GM20431 (cell line): ENCODE measurements around the gene CRB3.

Experiments
- in situ Hi-C: fragments of 300-500 bp; cut with MseI, MboI; formaldehyde crosslinking; loops from one replicate; pipeline ENCODE4 v1.15.0; 2020; ENCODE audit warnings: low sequenced_read_pairs; ENCODE audit not compliant: unreplicated experiment

Gene CRB3

DNA sequence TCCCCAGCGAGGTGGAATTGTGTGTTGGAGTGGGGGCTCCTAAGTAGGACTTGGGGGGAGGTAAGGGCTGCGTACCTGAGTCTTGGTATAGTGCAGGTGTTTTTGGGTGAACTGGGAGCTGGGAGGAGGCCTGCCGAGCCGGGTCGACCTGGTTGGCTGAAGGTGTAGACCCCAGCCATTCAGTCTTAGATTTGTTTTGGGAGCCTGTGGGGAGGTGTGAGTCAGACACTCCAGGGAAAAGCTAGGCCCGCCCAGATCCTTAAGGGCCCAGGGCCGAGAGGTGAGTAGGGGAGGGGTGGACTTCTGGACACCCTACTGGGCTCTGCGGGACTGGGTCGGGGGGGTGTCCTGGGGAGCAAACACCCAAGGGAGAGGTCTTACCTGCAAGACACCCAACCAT is 935 bp downstream of the CRB3 start:
- in situ Hi-C loops, result no loop called here

DNA sequence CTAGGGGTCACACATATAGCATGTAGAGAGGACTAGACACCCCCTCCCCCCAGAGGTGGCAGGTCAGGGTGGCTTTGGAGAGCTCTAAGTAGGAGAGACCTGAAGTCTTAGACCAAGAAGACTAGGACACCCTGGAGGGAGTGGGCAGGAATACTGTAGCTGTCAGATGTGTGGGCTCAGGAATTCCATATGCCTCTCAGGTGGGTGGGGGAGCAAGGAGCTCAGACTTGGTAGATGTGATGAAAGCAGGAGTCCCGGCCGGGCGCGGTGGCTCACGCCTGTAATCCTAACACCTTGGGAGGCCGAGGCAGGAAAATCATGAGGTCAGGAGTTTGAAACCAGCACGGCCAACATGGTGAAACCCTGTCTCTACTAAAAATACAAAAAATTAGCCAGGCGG is 1.6 kb downstream of the CRB3 start:
- in situ Hi-C loops, result no loop called here

DNA sequence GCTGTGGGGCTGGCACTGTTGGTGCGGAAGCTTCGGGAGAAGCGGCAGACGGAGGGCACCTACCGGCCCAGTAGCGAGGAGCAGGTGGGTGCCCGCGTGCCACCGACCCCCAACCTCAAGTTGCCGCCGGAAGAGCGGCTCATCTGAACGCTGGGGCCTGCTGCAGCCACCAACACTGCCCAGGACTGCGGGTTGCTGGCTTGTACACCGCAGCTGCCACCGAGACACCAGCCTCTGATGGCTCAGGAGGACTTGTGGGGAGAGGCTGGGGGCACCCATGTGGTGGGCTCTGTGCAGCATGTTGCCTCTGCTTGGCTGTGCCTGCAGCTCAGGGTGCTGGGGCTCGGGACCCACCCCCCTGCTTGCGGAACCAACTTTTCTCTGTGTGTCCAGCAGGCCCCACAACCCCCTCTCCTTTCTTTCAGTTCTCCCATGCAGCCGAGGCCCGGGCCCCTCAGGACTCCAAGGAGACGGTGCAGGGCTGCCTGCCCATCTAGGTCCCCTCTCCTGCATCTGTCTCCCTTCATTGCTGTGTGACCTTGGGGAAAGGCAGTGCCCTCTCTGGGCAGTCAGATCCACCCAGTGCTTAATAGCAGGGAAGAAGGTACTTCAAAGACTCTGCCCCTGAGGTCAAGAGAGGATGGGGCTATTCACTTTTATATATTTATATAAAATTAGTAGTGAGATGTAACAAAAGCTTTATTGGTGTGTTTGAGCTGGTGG is 2.6 kb downstream of the CRB3 start:
- in situ Hi-C loops, result no loop called here

DNA sequence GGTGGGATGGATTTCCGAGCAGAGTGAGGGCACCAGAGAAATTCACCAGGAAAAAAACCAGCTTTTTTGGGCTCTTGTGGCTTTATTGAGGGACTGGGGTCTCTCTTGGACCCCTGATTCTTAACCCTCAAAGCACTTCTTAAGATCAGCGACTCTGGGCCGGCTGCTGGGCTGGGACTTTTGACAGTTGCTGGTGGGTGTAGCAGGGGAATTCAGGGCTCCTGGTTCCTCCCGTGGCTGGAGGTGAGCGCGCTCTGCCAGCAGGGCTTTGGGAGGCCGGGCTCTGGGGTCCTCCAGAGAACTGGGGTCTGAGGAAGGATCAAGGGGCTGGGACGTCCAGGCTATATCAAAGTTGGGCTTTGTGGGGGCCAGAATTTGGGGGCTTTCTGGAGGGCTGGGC is 3.3 kb downstream of the CRB3 start:
- in situ Hi-C loops, result no loop called here

DNA sequence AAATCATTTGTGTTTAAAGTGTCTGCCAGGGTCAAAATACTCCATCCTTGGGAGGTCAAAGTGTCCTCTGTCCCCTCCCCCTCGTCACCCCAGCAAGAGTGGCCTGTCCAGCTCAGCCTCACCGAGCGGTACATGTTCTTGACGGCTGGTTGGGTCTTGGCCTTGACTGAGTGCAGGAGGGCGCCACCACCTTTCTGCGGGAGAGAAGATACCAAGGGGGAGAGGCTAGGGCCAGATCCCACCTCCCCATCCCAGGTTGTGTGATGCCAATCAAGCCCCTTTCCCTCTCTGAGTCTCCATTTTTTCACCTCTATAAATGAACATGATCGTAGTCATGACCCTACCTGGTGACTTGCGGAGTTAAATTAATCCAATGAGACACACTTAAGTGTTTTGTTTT is 6.1 kb downstream of the CRB3 start:
- in situ Hi-C loops, result no loop called here

DNA sequence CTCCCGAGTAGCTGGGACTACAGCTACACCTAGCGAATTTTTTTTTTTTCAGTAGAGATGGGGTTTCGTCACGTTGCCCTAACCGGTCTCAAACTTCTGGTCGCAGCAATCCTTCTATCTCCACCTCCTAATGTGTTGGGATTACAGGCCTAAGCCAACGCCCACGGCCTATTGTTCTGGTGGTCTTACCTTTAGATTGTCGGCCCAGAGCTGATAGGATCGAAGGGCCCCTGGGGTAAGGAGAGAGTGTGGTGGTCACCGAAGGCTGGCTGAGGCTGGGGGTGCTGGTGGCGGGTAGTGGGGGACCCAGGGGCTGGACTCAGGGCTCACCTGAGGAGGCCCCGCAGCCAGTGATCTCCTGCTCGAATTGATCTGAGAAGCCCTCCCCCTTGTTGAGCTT is 7.0 kb downstream of the CRB3 start:
- in situ Hi-C loops, result no loop called here

DNA sequence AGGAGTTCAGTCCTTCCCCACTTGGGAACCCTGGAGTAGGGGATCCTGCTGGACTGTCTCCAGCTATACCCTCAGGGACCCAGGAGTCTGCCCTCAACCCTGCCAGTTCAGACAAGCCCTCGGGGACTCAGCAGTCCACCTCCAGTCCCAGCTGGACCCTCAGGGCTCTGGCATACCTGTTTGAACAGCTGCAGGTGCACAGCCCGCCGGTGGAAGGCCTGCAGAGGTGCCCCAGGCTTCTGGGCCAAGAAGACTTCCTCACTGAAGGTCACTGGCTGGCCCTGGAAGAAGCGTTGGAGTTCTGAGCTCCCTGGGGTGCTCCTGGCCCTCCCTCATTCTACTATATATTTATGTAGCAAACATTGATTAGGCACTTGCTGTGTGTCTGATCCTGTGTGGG is 8.6 kb downstream of the CRB3 start:
- in situ Hi-C loops, result no loop called here

DNA sequence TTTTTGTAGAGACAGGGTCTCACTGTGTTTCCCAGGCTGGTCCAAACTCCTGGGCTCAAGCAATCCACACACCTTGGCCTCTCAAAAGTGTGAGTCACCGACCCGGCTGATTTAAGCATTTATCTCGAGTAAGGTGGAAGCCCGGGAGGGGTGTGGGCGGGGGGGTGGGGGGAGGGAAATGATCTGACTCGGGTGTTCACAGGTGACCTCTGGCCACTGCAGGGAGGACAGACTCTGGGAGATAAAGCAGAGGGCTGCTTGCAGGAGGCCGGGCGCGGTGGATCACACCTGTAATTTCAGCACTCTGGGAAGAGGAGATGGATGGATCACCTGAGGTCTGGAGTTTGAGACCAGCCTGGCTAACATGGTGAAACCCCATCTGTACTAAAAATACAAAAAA is 9.6 kb downstream of the CRB3 start:
- in situ Hi-C loops, result no loop called here

DNA sequence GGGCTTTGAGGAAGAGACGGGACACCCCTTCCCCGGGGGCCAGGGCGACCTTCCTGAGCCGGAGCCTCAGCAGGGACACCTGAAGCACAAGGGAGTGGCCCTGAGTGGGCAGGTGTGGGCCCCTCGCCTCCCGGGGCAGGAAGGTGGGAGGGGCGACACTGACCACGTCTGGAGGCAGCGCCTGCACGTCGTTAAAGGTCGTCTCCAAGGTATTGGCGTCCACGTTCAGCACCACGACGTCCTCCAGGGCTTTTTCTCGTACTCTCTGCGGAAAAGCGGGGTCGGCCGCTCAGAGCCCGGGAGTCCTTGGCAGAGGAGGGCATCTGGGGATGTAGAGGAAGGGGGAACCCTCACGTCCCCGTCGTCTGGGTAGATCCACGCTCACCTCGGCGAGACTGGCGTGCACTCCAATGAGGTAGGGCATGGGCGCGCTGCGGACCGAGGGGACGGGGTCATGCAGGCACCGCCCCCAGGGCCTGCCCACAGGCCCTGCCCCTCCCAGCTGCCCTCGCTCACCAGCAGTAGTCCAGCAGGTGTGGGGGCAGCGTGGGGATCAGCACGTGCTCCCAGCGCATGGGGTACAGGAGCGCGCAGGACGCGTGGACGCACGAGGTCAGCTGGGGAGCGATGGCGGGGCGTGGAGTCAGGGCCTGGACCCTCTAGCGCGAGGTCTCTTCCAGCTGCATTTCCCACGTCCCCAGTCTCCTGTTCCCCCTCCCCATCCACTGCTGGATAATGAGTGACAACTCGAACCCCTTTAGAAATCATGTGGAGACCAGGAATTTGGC is 11.4 kb downstream of the CRB3 start:
- in situ Hi-C loops, result no loop called here

DNA sequence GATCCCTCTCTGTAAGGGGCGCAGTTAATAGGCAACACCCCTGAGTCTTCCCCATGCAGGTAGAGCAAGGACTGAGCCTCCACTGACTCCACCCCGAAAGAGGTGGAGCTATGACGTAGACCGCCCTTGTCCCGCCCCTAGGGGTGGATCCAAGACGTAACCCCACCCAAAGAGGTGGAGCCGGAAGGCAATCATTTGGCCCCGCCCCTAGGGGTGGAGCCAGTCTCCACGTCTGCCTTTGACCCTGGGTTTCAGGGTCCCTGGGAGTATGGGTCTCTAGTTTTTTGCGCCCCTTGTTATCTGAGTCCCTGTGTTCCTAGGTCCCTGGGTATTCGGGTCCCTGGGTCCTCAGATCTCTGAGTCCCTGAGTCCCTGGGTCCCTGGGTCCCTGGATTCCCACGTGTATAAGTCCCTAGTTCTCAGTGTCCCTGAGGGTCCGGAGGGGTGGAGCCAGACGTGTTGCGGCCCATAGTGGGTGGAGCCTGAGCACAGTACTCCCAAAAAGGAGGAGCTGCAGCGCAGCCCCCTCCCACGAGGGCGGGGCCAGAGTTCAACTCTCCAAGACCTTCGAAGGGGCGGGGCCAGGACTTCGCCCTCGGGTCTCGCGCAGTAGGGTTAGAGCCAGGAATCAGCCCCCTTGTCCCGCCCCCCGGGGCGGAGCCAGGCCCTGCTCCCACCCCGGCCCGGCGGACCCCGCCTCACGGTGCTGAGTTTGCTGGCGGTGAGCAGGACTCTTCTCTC is 12.3 kb downstream of the CRB3 start:
- in situ Hi-C loops, result no loop called here

DNA sequence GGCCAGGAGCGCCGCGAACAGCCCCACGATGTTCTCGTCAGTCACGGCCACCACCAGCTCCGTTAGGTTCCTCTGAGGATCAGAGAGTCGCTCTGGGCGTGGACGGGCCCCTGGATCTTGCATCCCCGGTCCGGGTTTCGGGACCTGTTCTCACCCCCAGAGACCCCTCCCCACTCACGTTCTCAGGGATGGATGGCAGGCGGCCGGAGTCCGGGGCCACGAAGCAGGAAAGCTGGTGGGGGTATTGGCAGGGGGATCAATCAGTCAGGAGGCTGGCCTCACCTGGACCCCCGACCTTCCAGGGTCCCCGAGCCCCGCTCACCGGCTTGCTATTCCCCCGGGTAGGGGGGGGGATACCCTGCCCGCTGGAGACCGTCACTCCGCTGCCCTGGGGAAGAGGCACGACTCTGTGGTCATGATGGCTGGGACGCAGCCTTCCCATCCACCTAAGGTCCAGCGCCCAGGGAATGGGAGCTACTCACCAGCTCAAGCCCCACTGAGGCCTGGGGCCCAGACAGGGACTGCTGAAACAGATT is 12.9 kb downstream of the CRB3 start:
- in situ Hi-C loops, result no loop called here

DNA sequence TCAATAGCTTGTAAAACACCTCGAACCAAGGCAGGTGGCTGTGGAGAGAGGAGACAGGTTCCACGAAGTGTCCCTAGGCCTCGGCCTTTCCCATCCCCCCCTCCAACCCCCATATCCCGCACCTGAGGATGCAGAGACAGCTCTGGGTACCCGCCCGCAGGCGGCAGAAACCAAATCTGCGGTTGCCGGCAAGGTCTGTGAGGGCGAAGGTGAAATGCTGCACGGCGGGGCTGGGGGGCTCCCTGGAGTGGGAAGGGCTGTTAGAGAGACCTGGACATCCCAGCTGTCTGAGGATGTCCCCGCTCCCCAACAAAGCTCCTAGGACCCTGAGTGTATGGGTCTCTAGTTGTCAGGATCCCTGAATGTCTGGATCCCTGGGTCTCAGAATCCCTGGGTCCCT is 14.7 kb downstream of the CRB3 start:
- in situ Hi-C loops, result no loop called here

DNA sequence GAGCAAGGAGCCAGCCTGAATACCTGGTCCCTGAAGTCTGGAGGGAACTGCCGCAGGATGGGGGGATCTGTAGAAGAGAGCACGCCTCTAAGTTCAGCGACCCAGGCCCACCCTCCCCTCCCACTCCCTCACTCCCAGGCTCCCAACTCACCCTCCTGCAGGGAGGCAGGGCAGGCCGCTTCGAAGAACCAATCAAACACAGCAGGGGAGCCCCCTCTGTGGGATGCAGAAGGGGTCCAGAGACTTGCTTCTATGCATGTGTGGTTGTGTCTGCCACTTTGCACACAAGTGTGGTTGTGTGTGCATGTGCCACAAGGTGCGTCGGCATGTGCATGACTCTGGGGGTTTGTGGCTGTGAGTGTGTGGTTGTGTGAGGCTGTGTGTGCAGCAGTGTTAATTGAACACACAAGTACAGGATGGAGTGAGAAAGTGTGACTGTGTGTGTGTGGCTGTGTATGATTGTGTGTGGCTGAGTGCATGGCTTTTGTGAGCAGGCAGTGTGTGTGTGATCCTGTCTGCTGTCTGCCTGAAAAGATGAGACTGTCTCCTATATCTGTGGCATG is 15.8 kb downstream of the CRB3 start:
- in situ Hi-C loops, result no loop called here

DNA sequence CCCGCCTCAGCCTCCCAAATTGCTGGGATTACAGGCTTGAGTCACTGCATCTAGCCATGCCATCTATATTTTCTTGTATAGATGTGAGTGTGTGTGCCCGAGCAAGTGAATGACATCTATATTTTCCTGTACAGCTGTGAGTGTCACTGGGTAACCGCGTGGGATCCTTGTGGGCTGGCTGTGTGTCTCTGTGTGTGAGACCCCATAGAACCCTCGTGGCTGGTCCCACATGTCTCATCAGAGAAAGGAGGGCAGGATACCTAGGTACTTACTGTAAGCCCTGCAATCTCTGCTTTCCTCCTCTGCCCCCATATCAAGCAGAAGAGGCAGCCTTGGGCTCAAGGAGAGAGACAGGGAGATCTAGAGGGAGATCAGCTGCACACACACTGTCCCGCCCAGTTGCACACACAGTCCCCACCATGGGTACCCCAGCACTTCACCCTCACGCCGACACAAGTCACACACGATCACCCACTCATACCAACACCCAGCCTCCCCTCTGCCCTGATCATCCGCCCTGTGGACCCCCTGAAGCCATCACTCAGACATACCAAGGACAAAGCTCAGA is 16.9 kb downstream of the CRB3 start:
- in situ Hi-C loops, result no loop called here

DNA sequence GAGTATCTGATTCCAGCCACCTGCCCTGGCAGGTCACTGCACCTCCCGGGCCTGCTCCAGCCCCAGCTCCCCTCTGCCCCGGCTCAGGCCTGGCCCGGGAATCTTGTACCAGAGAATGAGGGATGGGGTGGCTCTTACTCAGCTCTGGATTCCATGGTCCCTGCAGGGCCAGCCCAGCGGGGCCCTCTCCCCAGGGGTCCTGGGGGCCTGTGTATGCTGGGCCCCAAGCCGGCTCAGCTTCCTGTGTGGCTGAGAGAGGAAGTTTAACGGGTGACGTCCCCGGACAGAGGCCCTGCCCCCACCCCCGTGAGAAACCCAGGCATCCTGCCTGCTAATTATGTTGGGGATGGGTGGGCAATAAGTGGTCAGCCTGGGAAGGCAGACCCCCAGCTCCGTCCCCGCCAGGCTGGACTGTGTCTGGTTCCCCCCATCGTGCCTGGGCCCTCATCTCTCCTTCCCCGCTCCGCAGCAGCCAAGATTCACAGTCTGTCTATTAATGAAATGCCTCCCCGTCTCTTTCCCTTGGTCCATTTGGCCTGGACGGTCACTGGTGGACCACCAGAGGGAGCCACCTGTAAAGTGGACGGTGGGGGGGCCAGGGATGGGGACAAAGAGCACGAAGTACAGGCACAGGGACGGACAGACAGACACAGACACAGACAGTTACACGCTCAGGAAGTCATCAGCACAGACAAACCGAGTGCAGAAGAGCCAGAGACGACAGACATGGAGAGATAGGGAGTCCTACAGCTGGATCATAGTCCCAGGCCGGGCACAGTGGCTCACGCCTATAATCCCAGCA is 17.7 kb downstream of the CRB3 start, which contains the start of gene DENND1C:
Gene DENND1C (minus strand): TSS at position 247 of the 802 bp plus-strand sequence. CDS start 92 bp downstream, at position 155.
- in situ Hi-C loops, result no loop called here

DNA sequence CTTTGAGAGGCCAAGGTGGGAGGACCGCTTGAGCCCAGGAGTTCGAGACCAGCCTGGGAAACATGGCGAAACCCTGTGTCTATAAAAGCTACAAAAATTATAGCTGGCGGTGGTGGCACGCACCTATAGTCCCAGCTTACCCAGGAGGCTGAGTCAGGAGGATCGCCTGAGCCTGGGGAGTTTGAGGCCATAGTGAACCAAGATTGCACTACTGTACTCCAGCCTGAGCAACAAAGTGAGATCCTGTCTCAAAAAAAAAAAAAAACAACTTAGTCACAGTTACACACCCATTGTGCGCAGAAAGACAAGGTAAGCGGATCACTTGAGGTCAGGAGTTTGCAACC is 18.2 kb downstream of the CRB3 start:
- in situ Hi-C loops, result no loop called here

DNA sequence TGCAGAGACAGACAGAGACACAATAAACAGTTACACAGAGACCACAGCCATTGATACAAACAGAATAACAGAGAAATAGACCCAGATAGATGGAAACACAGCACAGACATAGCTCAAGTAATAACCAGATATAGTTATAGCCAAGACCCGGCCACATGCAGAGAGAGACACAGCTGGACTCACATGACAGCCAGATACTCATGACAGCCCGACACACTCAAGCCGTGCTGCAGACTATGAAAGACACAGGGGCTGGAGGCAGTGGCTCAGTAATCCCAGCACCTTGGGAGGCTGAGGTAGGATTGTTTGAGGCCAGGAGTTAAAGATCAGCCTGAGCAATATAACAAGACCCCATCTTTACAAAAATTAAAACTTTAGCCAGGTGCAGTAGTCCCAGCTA is 19.2 kb downstream of the CRB3 start:
- in situ Hi-C loops, result no loop called here

DNA sequence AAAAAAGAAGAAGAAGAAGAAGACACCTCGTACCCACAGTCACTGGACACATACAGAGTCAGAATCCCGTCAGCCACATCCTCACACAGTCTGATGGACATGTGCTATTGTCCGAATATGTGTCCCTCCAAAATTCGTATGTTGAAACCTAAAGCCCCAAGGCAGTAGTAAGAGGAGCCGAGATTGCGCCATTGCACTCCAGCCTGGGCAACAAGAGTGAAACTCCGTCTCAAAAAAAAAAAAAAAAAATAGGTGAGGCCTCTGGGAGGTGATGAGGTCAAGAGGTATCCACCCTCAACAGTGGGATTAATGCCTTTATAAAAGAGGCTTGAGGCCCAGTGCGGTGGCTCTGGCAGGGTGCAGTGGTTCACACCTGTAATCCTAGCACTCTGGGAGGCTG is 20.2 kb downstream of the CRB3 start:
- in situ Hi-C loops, result no loop called here

DNA sequence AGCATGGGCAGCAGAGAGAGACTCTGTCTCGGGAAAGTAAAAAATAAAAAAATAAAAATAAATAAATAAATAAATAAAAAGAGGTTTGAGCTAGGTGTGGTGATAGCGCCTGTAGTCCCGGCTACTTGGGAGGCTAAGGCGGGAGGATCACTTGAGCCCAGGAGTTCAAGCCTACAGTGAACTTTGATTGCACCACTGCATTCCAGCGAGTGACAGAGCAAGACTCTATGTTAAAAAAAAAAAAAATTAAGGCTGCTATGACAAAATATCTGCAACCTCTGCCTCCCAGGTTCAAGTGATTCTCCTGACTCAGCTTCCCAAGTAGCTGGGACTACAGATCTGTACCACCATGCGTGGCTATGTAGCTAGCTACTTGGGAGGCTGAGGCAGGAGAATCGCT is 20.8 kb downstream of the CRB3 start:
- in situ Hi-C loops, result no loop called here
